GM23338 (cell line): ENCODE data around the gene CCDC30. TPM values are rescaled to one million over a fixed set of nuclear protein-coding genes. Genes with fewer than 3 reads are reported as not detected.

Source experiments
- ATAC-seq: fragments of 200-7000 bp; cut with Tn5 transposase; 3 replicates; pipeline ENCODE4 v1.9.1; 2020
- DNase-seq: peaks from one replicate; pipeline ENCODE4 v3.0.0-alpha.2; 2015; ENCODE audit warnings: low spot score
- H2AFZ ChIP-seq: fragments of 200-600 bp; sonication (generic); 2 replicates; pipeline ENCODE4 v1.8.0; 2016; ENCODE audit warnings: antibody characterized with exemption, mild to moderate bottlenecking, moderate library complexity
- H3F3A ChIP-seq: fragments of 200-600 bp; sonication (generic); replicated peaks from 2 replicates; pipeline ENCODE4 v1.8.0; 2017; ENCODE audit warnings: antibody characterized with exemption, mixed run types, low read depth
- H3K27ac ChIP-seq: fragments of 200-600 bp; sonication (generic); 2 replicates; pipeline ENCODE4 v1.6.1; 2016; ENCODE audit warnings: low read depth
- H3K27me3 ChIP-seq: fragments of 200-600 bp; sonication (generic); 2 replicates; pipeline ENCODE4 v1.8.0; 2016; ENCODE audit warnings: mild to moderate bottlenecking, mixed run types, moderate library complexity; ENCODE audit not compliant: insufficient read depth
- H3K36me3 ChIP-seq: fragments of 200-600 bp; sonication (generic); 2 replicates; pipeline ENCODE4 v1.8.0; 2016; ENCODE audit warnings: mild to moderate bottlenecking; ENCODE audit not compliant: insufficient read depth
- H3K4me1 ChIP-seq: fragments of 200-600 bp; sonication (generic); 2 replicates; pipeline ENCODE4 v1.8.0; 2016; ENCODE audit warnings: mild to moderate bottlenecking, moderate library complexity; ENCODE audit not compliant: insufficient read depth
- H3K4me2 ChIP-seq: fragments of 200-600 bp; sonication (generic); 2 replicates; pipeline ENCODE4 v1.7.1; 2017; ENCODE audit warnings: mixed run types
- H3K4me3 ChIP-seq: fragments of 200-600 bp; sonication (generic); 2 replicates; pipeline ENCODE4 v1.6.1; 2016; ENCODE audit warnings: mixed run types
- H3K79me2 ChIP-seq: fragments of 200-600 bp; sonication (generic); replicated peaks from 2 replicates; pipeline ENCODE4 v1.8.0; 2017; ENCODE audit warnings: mild to moderate bottlenecking; ENCODE audit not compliant: insufficient read depth
- H3K9me2 ChIP-seq: fragments of 200-600 bp; sonication (generic); 2 replicates; pipeline ENCODE4 v1.8.0; 2017; ENCODE audit not compliant: insufficient read depth
- H4K20me1 ChIP-seq: fragments of 200-600 bp; sonication (generic); replicated peaks from 2 replicates; pipeline ENCODE4 v1.8.0; 2017; ENCODE audit warnings: mild to moderate bottlenecking; ENCODE audit not compliant: insufficient read depth
- H3K27ac Mint-ChIP-seq: 2 replicates; pipeline ENCODE4 v1.8.0; 2020; ENCODE audit warnings: inconsistent platforms, mild to moderate bottlenecking, moderate library complexity, mixed read lengths
- H3K27me3 Mint-ChIP-seq: 3 replicates; pipeline ENCODE4 v1.8.0; 2022; ENCODE audit warnings: low read depth, mild to moderate bottlenecking, moderate library complexity, mixed read lengths, inconsistent platforms; ENCODE audit not compliant: insufficient read depth, poor library complexity
- H3K36me3 Mint-ChIP-seq: 3 replicates; pipeline ENCODE4 v1.8.0; 2021; ENCODE audit warnings: low read depth, mild to moderate bottlenecking, inconsistent platforms, moderate library complexity, mixed read lengths
- H3K4me1 Mint-ChIP-seq: 3 replicates; pipeline ENCODE4 v1.8.0; 2020; ENCODE audit warnings: mild to moderate bottlenecking, inconsistent platforms, mixed read lengths
- H3K4me3 Mint-ChIP-seq: 3 replicates; pipeline ENCODE4 v1.8.0; 2021; ENCODE audit warnings: moderate library complexity, mild to moderate bottlenecking, inconsistent platforms, mixed read lengths
- H3K9me3 Mint-ChIP-seq: 3 replicates; pipeline ENCODE4 v1.8.0; 2020; ENCODE audit warnings: moderate library complexity, mild to moderate bottlenecking, inconsistent platforms, mixed read lengths
- CREB1 ChIP-seq: fragments of 250-450 bp; sonication (Bioruptor Pico); IDR thresholded peaks from 2 replicates; pipeline ENCODE4 v1.5.0; 2020; ENCODE audit warnings: low read depth, mild to moderate bottlenecking, moderate library complexity
- CTCF ChIP-seq, 2 experiments: fragments of 200-600 bp in 1 of 2; sonication (generic) in 1 of 2; conservative IDR thresholded peaks; 2 replicates each; pipeline versions ENCODE4 v1.5.1 to v1.6.1; 2016 to 2017; ENCODE audit warnings: antibody characterized with exemption in 2 of 2, low read depth in 2 of 2, mild to moderate bottlenecking in 2 of 2, moderate library complexity in 1 of 2
- JUNB ChIP-seq: IDR thresholded peaks from one replicate; pipeline ENCODE4 v1.6.1; 2016; ENCODE audit warnings: antibody characterized with exemption; ENCODE audit not compliant: unreplicated experiment
- NANOG ChIP-seq: IDR thresholded peaks from 2 replicates; pipeline ENCODE4 v1.6.1; 2016; ENCODE audit warnings: antibody characterized with exemption, borderline replicate concordance
- POLR2AphosphoS5 ChIP-seq: IDR thresholded peaks from 2 replicates; pipeline ENCODE4 v1.6.1; 2016; ENCODE audit warnings: antibody characterized with exemption, low read depth
- REST ChIP-seq: IDR thresholded peaks from one replicate; pipeline ENCODE4 v1.6.1; 2018; ENCODE audit warnings: antibody characterized with exemption; ENCODE audit not compliant: unreplicated experiment
- STAT1 ChIP-seq: IDR thresholded peaks from one replicate; pipeline ENCODE4 v1.6.1; 2016; ENCODE audit warnings: antibody characterized with exemption; ENCODE audit not compliant: unreplicated experiment
- ZNF114 ChIP-seq: fragments of 250-450 bp; sonication (Bioruptor Pico); IDR thresholded peaks from 2 replicates; pipeline ENCODE4 v1.5.0; 2020; ENCODE audit warnings: mild to moderate bottlenecking, moderate library complexity
- ZNF331 ChIP-seq: fragments of 250-450 bp; sonication (Bioruptor Pico); IDR thresholded peaks from 2 replicates; pipeline ENCODE4 v1.5.0; 2020; ENCODE audit warnings: low read depth, mild to moderate bottlenecking, moderate library complexity
- polyA plus RNA-seq: library from polyadenylated mRNA; unstranded; fragments of >200 nt; fragmentation: Nextera tagmentation; extraction: Ambion mirVana; gene quantifications from 2 replicates; pipeline ENCODE4 v1.2.1, GENCODE V29; 2016
- total RNA-seq: library from RNA; depleted of rRNA; stranded (reverse); fragments of >200 nt; shearing (Covaris generic); gene quantifications from 2 replicates; pipeline ENCODE4 v1.2.3, GENCODE V29; 2014

CCDC30 gene
- total and polyA plus RNA-seq, 2 experiments from 2014 or later, result 0.56 to 1.8 TPM

GRCh38 chr1:42593486-42594100 is 130.5 kb downstream of the CCDC30 start:
- Histone ChIP-seq H2AFZ (no peak overlapping the region), H3K27me3 (no peaks in the 10 kb centered on the region), H3K9me2 (no peaks in the 10 kb centered on the region), H3K4me2 (no peak overlapping the region), H3K4me1 (no peaks in the 10 kb centered on the region), H3K27ac (no peak overlapping the region), H4K20me1 (no peaks in the 10 kb centered on the region), H3K36me3 (no peaks in the 10 kb centered on the region), H3K79me2 (no peaks in the 10 kb centered on the region), H3F3A (no peaks in the 10 kb centered on the region), H3K4me3 (no peak overlapping the region)
- TF ChIP-seq NANOG (no peak), ZNF331 (CRISPR knock-in tag) (no peak), CREB1 (no peak), CTCF (conservative IDR thresholded peaks at IDR 0.05; ENCODE audit: low read depth in 2 of 2) (no peak), POLR2AphosphoS5 (no peak), JUNB (no peak)
- Mint-ChIP-seq H3K4me1 (no peaks in the 10 kb centered on the region), H3K27ac (no peak overlapping the region), H3K27me3 (no peaks in the 10 kb centered on the region), H3K9me3 (peaks cover 3% of the 10 kb centered on the region; the same call in 2 of the 3 replicates), H3K4me3 (no peak overlapping the region), H3K36me3 (no peaks in the 10 kb centered on the region; the same call in 2 of the 3 replicates)
- DNase-seq (no peak), ATAC-seq (no peak)

- Histone ChIP-seq H2AFZ (no peak overlapping the region), H3K4me2 (no peak overlapping the region), H3K4me3 (no peak overlapping the region), H3F3A (no peaks in the 10 kb centered on the region), H3K36me3 (no peaks in the 10 kb centered on the region), H3K4me1 (peaks cover 9% of the 10 kb centered on the region), H3K27me3 (no peaks in the 10 kb centered on the region), H3K9me2 (peaks cover 3% of the 10 kb centered on the region), H3K27ac (no peak overlapping the region), H4K20me1 (no peaks in the 10 kb centered on the region; the same call in 1 of the 2 replicates), H3K79me2 (no peaks in the 10 kb centered on the region)
- ATAC-seq (no peak), DNase-seq (no peak)
- no peaks in the 10 kb centered on the region for H3K36me3 Mint-ChIP-seq
- no peaks in the 10 kb centered on the region for H3K4me1 Mint-ChIP-seq
- peaks cover 9% of the 10 kb centered on the region; the same call in 1 of the 3 replicates for H3K9me3 Mint-ChIP-seq
- no peak overlapping the region for H3K27ac Mint-ChIP-seq
- no peak overlapping the region for H3K4me3 Mint-ChIP-seq
- peaks cover 2% of the 10 kb centered on the region for H3K27me3 Mint-ChIP-seq
- TF ChIP-seq CTCF (conservative IDR thresholded peaks at IDR 0.05; ENCODE audit: low read depth in 2 of 2) (no peak), ZNF114 (no peak), ZNF331 (CRISPR knock-in tag) (no peak), NANOG (no peak), STAT1 (no peak), POLR2AphosphoS5 (no peak), REST (no peak)
Observed at GRCh38 chr1:42601472-42601871, 138.4 kb downstream of the CCDC30 start.
